Gastrocnemius medialis (tissue), 4 donors: ENCODE data around the gene AXL.

Source experiments
- CTCF ChIP-seq, 5 experiments: fragments of 450-650 bp in 3 of 5; fragments of 200-600 bp in 2 of 5; sonication (generic) in 2 of 5; IDR thresholded peaks in 4 of 5; conservative IDR thresholded peaks in 1 of 5; 1 replicate in 4 of 5; 2 replicates in 1 of 5; pipeline ENCODE4 v1.5.1; 2016 to 2019; ENCODE audit warnings: antibody characterized with exemption in 5 of 5, mild to moderate bottlenecking in 3 of 5, moderate library complexity in 3 of 5
- POLR2A ChIP-seq, 2 donors: fragments of 450-650 bp; IDR thresholded peaks; one replicate each; pipeline ENCODE4 v1.6.1; 2017; ENCODE audit warnings: antibody characterized with exemption in 2 of 2, mild to moderate bottlenecking in 2 of 2, moderate library complexity in 2 of 2

- TF ChIP-seq CTCF (IDR thresholded peaks at IDR 0.05 in 4 of 5, conservative IDR thresholded peaks at IDR 0.05 in 1 of 5) (no peak), POLR2A (IDR thresholded peaks at IDR 0.05) (no peak)
Observed at GRCh38 chr19:41235480-41235879, 16.5 kb downstream of the AXL start.
